MG63 (cell line): Measurements from ENCODE around the gene CRIP2. TPM values are rescaled to one million over a fixed set of nuclear protein-coding genes. Genes with fewer than 3 reads are reported as not detected.

Source experiments
- DNase-seq: peaks from one replicate; pipeline ENCODE4 v3.0.0-alpha.2; 2020
- H3K27me3 ChIP-seq: fragments of 250-450 bp; sonication (Bioruptor Pico); 2 replicates; pipeline ENCODE4 v1.5.1; 2020; ENCODE audit warnings: mild to moderate bottlenecking, moderate library complexity
- H3K36me3 ChIP-seq: fragments of 250-450 bp; sonication (Bioruptor Pico); 2 replicates; pipeline ENCODE4 v1.5.1; 2020; ENCODE audit warnings: mild to moderate bottlenecking, moderate library complexity
- H3K4me3 ChIP-seq: fragments of 250-450 bp; sonication (Bioruptor Pico); 2 replicates; pipeline ENCODE4 v1.5.1; 2020; ENCODE audit warnings: mild to moderate bottlenecking, moderate library complexity
- H3K9me3 ChIP-seq: fragments of 250-450 bp; sonication (Bioruptor Pico); 2 replicates; pipeline ENCODE4 v1.5.1; 2020; ENCODE audit warnings: mild to moderate bottlenecking, moderate library complexity
- total RNA-seq: library from RNA; depleted of rRNA; stranded (reverse); fragments of >200 nt; shearing (Covaris generic); gene quantifications from 2 replicates; pipeline ENCODE4 v1.2.3, GENCODE V29; 2014; ENCODE audit warnings: low replicate concordance

Gene CRIP2
- total RNA-seq, 1 experiment from 2014 or later, result 270 TPM

DNA sequence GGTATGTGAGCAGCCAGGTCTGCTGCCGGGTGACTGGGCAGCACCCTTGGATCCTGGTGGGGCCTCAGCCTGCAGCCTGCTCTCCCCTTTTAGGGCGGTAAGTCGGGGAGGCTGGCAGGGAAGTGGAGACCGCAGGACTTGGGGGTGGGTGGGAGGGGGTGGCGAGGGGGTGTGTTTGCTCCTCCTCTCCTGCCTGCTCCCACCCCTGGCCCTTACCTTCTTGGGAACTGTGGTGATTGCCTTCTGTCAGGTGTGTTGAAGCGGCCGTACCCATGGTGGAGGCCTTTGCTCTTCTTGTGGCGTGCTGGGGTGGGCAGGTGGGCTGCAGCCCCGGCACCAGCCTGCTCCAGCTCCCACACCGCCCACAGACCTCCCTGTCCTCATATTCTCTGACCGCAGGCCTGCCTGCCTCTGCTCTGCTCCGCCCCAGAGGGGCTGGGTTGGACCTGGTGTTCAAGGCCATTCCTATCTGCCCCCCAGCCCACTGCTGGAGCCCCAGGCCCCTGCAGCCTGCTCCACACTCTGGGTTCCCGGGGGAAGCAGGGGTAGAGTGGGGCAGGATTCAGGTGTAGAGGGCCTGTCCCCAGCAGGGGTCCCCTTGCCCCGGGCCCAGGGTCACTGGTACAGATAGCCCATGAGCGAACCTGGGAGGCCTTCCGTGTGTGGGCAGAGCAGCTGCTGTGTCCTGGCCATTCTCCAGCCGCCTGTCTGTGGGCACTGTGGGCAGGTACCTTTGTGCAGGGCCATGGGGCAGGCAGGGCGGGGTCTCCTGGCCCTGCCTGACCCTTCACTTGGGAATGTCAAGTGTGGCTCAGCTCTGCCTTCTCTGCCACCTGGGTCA lies 21.6 kb downstream of the CRIP2 start:
- no peaks in the 10 kb centered on the region for H3K27me3 ChIP-seq
- H3K36me3 ChIP-seq, result peaks cover 3% of the 10 kb centered on the region
- no peak for DNase-seq
- H3K9me3 ChIP-seq, result no peaks in the 10 kb centered on the region
- no peak overlapping the region for H3K4me3 ChIP-seq

DNA sequence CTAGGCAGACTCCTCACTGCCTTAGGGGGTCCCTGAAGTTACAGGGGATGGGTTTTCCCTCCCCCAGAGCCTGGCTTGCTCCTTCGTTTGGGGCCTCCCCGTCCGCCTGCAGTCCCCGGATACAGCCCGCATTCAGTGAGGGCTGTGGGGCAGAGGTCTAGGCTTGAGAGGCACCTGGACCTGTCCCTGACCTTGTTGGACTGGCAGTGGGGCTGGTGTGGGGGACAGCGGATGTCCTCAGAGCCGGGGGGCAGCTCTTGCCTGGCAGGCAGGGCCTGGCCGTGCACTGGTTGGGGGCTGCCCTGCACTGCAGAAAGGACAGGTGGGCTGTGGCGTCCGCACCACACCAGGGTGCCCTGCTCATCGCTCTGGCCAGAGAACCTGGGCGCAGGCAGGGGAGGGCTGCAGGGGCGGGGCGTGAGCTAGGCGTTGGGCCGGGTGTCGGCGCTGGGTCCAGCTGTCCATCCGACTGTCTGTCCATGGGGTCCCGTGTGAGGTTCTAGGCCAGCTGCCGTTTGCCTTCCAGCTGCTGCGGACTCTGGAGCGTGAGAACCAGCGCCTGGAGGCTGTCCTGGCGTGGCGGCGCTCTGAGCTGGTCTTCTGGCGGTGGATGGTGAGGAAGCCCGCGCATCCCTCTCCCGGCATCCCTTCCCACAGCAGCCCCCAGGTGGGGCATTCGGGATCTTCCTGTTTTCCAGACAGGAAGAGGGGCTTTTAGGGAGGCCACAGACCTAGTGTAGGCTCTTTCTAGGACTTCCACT lies 22.4 kb downstream of the CRIP2 start:
- no peak for DNase-seq
- Histone ChIP-seq H3K27me3 (no peaks in the 10 kb centered on the region), H3K9me3 (no peaks in the 10 kb centered on the region), H3K4me3 (no peak overlapping the region), H3K36me3 (no peaks in the 10 kb centered on the region; the same call in 1 of the 2 replicates)

DNA sequence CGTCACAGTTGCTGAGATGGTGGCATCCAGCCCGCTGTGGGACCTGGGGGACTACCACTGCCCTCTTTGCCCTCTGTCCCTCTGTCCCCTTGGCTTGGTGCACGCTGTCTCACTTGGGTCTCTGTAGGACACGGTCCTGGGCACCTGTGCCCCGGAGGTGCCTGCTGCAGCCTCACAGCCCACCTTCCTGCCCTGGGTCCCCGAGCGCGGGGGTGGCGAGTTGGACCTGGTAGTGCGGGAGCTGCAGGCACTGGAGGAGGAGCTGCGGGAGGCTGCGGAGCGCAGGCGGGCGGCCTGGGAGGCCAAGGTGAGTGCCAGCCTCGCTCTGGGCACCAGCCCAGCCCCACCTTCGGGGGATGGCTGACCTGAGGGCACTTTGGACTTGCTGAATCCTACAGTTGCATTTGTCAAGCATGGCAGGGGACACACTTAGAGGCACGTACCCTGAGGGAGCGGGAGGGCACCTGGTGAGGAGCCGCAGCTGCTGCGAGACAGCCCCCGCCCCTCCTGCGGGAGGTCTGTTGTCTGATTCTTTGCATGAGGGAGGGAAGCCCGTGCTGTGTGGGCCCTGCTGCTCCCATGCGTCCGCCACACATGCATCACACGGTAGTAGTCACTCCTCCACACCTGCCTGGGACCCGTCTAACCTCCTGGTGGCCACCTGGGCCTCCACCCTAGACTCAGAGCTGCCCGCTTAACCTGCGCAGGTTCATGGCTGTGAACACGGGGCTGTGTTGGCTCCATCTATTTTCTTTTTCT lies 23.2 kb downstream of the CRIP2 start:
- no peak for DNase-seq
- Histone ChIP-seq H3K9me3 (no peaks in the 10 kb centered on the region), H3K36me3 (no peaks in the 10 kb centered on the region), H3K27me3 (no peaks in the 10 kb centered on the region), H3K4me3 (no peak overlapping the region)

DNA sequence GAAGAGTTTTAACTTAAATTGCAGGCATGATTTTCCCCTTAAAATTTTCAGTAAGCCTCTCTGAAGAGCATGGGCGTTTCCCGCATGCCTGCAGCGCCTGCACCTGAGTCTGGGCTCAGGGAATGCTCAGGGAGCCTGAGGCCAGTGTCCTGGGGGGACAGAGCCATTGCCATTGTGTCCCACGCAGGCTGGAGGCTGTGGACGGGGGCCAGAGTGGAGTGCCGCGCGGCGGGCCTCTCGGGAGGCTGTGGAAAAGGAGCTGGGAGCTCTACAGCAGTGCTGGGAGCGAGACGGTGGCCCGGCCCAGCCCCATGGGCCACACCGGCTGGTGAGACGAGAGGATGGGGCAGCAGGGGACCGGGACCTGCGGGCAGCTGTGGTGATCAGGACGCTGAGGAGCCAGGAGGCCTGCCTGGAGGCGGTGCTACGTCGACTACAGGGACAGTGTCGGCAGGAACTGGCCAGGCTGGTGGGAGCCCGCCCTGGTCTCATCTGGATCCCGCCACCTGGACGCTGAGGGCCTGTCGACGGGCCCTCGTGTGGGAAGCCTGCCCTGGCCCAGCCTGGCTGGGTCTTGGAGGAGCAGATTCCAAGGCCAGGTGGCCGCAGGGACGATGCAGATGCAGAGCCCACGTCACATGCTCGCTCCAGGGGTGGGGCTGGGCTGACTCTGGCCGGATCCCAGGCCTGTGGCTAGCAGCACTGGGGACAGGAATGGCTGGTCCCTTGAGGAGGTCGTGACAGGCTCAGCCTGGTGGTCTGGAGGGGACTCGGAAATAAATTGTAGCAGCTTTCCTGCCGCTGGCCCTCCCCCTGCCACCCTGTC lies 24.0 kb downstream of the CRIP2 start:
- H3K9me3 ChIP-seq, result no peaks in the 10 kb centered on the region
- DNase-seq, result no peak
- H3K36me3 ChIP-seq, result no peaks in the 10 kb centered on the region
- no peak overlapping the region for H3K4me3 ChIP-seq
- H3K27me3 ChIP-seq, result no peaks in the 10 kb centered on the region

DNA sequence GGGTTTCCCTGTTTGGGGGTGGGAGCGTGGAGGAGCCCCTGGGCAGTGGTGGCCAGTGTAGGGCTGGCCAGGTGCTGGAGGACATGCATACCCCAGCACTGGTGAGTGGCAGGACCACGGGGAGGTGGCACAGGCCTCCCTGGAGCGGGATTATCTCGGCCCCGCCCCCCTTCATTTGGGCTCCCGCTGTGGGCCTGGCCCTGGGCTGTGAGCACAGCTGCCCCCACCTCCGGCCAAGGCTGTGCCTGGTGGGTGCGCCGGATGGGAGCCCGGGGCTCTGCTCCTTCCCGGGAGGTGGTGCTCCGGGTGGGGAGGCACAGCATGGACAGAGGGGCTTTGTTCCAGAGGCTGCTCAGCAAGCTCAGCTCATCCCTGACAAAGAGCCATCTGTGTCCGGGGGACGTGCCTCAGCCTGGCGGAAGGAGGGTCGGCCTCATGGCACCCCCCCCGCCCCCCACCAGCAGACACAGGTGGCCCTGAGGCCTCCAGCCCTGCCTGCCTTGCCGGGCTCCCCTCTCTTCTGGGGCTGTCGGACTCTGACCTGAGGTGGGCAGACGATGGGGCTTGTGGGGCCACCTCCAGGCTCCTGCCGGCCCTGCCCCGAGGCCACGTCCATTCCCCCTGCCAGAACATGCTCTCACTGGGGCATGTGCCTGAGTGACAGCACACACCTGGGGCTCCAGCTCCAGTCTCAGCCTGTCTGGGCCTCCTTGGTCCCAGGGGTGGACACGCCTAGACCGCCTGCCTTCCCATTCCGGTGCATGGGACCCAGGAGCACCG lies 24.8 kb downstream of the CRIP2 start:
- no peaks in the 10 kb centered on the region for H3K27me3 ChIP-seq
- DNase-seq, result no peak
- no peaks in the 10 kb centered on the region for H3K36me3 ChIP-seq
- H3K9me3 ChIP-seq, result no peaks in the 10 kb centered on the region
- H3K4me3 ChIP-seq, result no peak overlapping the region

DNA sequence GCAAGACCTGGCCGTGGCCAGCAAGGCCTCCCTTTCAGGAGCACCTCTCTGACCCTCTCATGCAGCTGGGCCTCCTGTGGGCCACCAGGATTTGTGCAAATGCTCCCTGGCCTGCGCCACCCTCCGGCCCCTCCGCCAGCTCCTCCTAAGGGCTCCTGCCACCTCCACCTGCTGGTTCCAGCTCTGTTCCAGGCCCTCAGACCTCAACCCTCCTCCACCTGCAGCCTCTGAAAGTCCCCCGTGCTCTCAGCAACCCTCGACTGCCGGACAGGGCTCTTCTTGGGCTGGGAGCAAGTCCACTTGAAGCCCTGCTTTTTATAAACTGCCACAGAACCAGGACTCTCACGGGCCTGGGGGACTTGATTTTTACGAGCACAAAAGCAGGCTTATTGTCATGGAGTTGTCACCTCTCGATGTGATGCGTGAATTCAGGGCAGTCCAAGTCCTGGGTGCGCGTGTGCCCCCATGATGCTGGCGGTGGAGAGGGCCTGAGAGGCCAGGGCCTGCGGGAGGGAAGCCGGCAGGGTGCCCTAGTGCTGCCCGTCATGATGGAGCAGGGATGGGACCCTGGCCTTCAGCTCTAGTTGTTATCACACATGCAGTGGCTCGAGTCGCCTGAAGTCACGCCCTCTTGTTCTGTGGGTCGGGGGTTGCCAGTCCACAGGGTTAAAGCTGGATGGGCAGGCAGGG lies 25.6 kb downstream of the CRIP2 start:
- Histone ChIP-seq H3K4me3 (no peak overlapping the region), H3K27me3 (no peaks in the 10 kb centered on the region), H3K36me3 (no peaks in the 10 kb centered on the region), H3K9me3 (no peaks in the 10 kb centered on the region)
- no peak for DNase-seq

DNA sequence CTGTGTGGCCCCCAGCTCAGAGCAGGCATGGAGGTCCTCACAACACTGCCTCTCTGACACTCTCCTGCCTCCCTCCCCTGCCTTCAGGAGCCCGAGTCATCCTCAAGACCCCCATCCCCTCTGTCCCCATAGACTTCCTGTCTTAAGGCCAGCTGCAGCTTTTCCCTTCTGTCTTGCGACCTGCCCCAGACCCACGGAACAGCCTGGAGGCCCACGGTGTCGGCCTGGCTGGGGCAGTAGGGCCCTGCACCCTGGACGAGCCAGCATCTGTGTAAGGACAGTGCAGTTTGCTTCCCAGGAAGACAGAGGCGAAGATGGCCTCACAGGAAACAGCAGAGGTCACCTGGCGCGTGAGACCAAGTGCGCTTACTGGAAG lies 26.1 kb downstream of the CRIP2 start:
- Histone ChIP-seq H3K9me3 (no peaks in the 10 kb centered on the region), H3K4me3 (no peak overlapping the region), H3K36me3 (no peaks in the 10 kb centered on the region), H3K27me3 (no peaks in the 10 kb centered on the region)
- no peak for DNase-seq

DNA sequence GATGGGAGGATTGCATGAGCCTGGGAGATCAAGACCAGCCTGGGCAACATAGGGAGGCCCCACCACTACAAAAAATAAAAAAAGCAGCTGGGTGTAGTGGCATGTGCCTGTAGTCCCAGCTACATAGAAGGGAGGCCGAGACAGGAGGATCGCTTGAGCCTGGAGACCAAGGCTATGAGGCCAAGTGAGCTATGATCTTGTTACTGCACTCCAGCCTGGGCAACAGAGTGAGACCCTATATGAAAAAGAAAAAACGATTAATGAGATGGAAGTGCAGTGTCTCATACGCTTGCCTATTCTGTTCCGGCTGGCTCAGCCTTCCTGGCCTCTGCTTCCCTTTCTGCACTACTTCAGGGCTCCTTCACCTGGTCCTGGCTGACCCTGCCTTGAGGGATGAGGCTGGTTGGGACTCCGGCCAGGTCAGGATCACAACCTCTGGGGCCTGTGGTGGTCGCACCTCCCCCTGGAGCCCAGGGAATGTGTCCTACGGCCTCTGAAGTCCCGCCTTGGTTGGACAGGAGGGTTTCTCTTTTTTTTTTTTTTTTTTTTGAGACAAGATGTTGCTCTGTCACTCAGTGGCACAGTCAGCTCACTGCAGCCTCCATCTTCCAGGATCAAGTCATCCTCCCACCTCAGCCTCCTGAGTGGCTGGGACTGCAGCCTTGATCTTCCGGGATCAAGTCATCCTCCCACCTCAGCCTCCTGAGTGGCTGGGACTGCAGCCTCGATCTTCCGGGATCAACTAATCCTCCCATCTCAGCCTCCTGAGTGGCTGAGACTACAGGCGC lies 27.1 kb downstream of the CRIP2 start:
- H3K36me3 ChIP-seq, result no peaks in the 10 kb centered on the region
- no peaks in the 10 kb centered on the region for H3K9me3 ChIP-seq
- H3K4me3 ChIP-seq, result no peak overlapping the region
- H3K27me3 ChIP-seq, result no peaks in the 10 kb centered on the region
- DNase-seq, result no peak

DNA sequence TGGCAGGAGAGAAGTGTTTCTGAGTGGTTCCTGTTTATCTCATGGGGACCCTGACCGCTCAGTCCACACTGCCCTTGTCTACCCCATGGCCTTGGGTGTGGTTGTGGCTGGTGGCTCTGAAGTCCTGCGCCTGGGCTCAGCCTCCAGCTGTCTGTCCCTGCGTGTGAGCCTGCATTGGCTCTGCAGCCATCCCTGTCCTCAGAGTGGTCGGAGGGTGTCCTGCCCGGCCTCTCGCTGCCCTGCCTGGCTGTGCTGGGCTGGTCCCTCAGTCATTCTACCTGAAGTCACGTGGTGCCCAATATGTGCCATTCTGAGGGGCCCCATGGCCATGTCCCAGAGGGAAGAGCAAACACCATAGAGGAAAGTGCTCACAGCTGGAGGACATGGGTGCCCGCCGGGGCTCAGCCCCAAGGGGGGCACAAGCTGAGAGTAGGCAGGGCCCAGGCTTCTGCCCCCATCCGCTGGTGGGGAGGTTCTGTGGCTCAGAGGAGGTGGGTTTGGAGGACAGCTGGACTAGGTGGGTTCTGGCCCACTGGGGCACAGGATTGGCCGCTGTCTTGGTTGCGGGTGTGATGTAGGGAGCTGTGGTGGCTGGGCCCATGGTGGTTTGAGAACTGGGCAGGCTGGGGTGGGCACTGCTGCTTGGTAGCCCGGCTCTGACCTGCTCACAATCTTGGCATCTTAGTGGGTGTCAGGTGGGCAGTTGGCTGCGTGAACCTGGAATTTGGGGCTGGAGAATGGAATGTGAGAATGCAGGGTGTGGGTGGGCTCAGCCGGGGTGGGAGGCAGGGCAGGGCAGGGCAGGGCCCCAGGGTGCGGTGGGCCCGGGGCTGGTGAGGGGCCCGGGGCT lies 28.1 kb downstream of the CRIP2 start:
- H3K36me3 ChIP-seq, result no peaks in the 10 kb centered on the region
- no peak for DNase-seq

DNA sequence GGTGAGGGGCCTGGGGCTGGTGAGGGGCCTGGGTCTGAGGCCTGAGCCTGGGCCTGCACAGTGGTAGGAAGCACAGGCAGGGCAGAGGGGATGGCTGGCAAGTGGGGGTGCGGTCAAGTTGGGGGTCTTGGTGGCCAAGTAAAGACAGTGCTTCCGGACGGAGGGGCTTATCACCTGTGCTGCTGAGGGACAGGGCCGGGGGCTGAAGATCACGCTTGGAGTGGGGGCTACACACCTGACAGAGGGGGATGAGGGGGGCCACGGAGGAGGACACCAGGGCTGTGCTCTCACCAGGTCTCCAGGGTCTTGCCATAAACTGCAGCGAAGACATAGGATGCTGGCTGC lies 28.6 kb downstream of the CRIP2 start:
- Histone ChIP-seq H3K4me3 (no peak overlapping the region), H3K9me3 (no peaks in the 10 kb centered on the region)
- no peak for DNase-seq

More for the DNA sequence above, 28.1 kb downstream of the CRIP2 start:
- Histone ChIP-seq H3K9me3 (no peaks in the 10 kb centered on the region), H3K27me3 (no peaks in the 10 kb centered on the region), H3K4me3 (no peak overlapping the region)

DNA sequence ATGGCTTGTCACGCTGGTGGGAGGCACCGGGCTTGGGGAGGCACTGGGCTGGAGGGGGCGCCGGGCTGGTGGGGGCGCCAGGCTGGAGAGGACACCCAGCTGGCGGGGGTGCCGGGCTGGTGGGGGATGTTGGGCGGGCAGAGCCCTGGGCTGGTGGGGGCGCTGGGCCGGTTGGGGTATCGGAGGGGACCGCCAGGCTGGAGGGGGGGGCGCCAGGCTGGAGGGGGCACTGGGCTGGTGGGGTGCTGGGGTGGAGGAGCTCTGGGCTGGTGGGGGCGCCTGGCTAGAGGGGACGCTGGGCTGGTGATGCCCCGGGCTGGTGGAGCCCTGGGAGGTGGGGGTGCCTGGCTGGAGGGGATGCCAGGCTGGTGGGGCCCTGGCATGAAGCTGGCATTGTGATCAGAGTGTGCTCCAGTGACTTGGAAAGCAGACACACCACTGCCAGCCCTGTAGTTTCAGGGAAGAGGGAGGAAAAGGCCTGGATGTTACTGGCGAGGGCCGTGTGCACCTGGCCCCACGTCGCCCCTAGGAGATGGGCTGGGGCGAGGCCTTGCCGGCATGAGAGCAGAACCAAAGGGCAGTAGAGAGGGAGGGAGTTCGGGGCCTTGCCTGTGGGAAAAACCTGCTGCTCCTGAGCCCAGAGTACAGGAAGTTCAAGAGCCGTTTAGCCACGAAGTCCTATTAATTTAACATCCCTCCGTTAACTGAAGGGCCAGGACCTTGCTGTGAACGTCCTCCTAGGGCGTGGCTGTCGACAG lies 29.5 kb downstream of the CRIP2 start:
- H3K36me3 ChIP-seq, result no peaks in the 10 kb centered on the region
- no peak overlapping the region for H3K4me3 ChIP-seq
- no peaks in the 10 kb centered on the region for H3K9me3 ChIP-seq
- no peaks in the 10 kb centered on the region for H3K27me3 ChIP-seq
- no peak for DNase-seq

More for the DNA sequence above, 28.6 kb downstream of the CRIP2 start:
- H3K27me3 ChIP-seq, result no peaks in the 10 kb centered on the region
- H3K36me3 ChIP-seq, result no peaks in the 10 kb centered on the region

DNA sequence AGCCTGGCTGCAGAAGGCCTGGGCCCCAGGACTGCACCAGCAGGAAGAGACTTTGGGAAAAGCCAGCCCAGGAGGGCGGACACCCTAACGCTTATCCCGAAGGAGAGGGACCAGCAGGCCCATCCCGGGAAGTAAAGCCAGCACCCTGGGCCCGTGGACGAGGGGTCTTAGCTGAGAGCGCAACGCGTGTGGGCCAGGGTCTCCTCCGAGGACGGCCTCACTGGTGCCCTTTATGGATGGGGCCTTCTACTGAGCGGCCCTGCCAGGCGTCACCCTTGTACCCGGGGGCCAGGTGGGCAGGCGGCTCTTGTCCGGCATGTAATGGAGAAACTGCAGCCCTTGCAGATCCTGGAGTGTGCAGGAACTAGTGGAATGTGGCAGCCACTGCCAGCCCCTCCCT lies 30.5 kb downstream of the CRIP2 start:
- H3K9me3 ChIP-seq, result no peaks in the 10 kb centered on the region
- H3K27me3 ChIP-seq, result no peaks in the 10 kb centered on the region
- no peak for DNase-seq
- H3K4me3 ChIP-seq, result no peak overlapping the region
- H3K36me3 ChIP-seq, result no peaks in the 10 kb centered on the region

DNA sequence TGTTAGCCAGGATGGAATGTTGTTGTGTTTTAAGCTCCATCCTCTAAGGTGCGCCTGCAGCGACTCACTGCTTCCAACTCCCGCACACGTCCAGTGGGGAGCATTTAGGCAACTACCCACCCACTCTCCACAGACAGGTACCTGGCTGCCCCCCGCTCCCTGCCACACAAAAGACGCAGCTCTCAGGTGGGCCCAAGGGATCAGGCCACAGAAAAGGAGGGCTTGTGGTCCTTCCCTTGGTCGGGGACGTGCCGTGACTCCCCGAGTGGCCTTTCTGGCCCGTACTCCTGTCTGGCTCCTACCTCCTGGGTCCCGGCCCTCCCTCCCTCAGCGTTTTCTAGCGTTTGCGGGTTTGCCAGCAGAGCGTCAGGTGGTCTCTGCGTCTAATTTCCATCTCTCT lies 32.6 kb downstream of the CRIP2 start:
- no peak overlapping the region for H3K4me3 ChIP-seq
- peaks cover 4% of the 10 kb centered on the region; the same call in 1 of the 2 replicates for H3K27me3 ChIP-seq
- DNase-seq, result no peak
- no peaks in the 10 kb centered on the region for H3K9me3 ChIP-seq
- no peaks in the 10 kb centered on the region for H3K36me3 ChIP-seq
